NCI-H1105 treated with DMSO at 0.1 percent for 48 hours (cell line): ENCODE measurements around the gene AJAP1.
"Not testable (repeated sequence)": the region's sequence is repeated elsewhere in the genome, so short reads cannot be mapped to it uniquely, and the experiment has no call there.

Experiments
- DNase-seq: peaks from one replicate; lab custom pipeline; 2025; lab: John Stamatoyannopoulos, UW

Gene AJAP1

GRCh38 chr1:4653796-4654725 is at the start of gene AJAP1:
Gene AJAP1 (plus strand): TSS chr1:4654609. CDS start chr1:4655426, 817 bp downstream.
- no peak for DNase-seq

GRCh38 chr1:4605158-4605557 is 49.3 kb upstream of the AJAP1 start:
- DNase-seq = peak; percentile 11

- DNase-seq = no peak
These were observed 42.7 kb upstream of the AJAP1 start for GRCh38 chr1:4611563-4612341.

- no peak for DNase-seq
These were observed 41.4 kb upstream of the AJAP1 start for GRCh38 chr1:4612991-4613390.

GRCh38 chr1:4613606-4614370 is 40.6 kb upstream of the AJAP1 start:
- no peak for DNase-seq

- no peak for DNase-seq
These were observed 39.9 kb upstream of the AJAP1 start for GRCh38 chr1:4614371-4615137.

- DNase-seq = no peak
These were observed 39.3 kb upstream of the AJAP1 start for GRCh38 chr1:4615138-4615470.

- DNase-seq = no peak
These were observed 38.9 kb upstream of the AJAP1 start for GRCh38 chr1:4615501-4615900.

- no peak for DNase-seq
These were observed 37.5 kb upstream of the AJAP1 start for GRCh38 chr1:4616831-4617465.

GRCh38 chr1:4617506-4617905 is 36.9 kb upstream of the AJAP1 start:
- DNase-seq = no peak

- not testable (repeated sequence) for DNase-seq
These were observed 35.6 kb upstream of the AJAP1 start for GRCh38 chr1:4618827-4619226.

GRCh38 chr1:4621646-4622045 is 32.8 kb upstream of the AJAP1 start:
- DNase-seq = no peak

- no peak for DNase-seq
These were observed 31.6 kb upstream of the AJAP1 start for GRCh38 chr1:4622821-4623220.

GRCh38 chr1:4624141-4624715 is 30.2 kb upstream of the AJAP1 start:
- DNase-seq = no peak

GRCh38 chr1:4624801-4625200 is 29.6 kb upstream of the AJAP1 start:
- DNase-seq = no peak

- no peak for DNase-seq
These were observed 28.3 kb upstream of the AJAP1 start for GRCh38 chr1:4626061-4626460.

- no peak for DNase-seq
These were observed 27.7 kb upstream of the AJAP1 start for GRCh38 chr1:4626560-4627319.

GRCh38 chr1:4627353-4627752 is 27.1 kb upstream of the AJAP1 start:
- no peak for DNase-seq

GRCh38 chr1:4628992-4629391 is 25.4 kb upstream of the AJAP1 start:
- DNase-seq = no peak

- DNase-seq = no peak
These were observed 23.8 kb upstream of the AJAP1 start for GRCh38 chr1:4630561-4630960.
